Anterior cingulate cortex (tissue), 58 donors: ENCODE measurements around the gene TAF8.
A peak's percentile ranks its signal among the peaks of the same experiment; 100 is the strongest.
"Not testable (repeated sequence)": the region's sequence is repeated elsewhere in the genome, so short reads cannot be mapped to it uniquely, and the experiment has no call there.

Experiments used
- DNase-seq, 58 donors: peaks; one replicate each; lab custom pipeline; 2025; lab: John Stamatoyannopoulos, UW

TAF8 gene

GRCh38 chr6:42050297-42051267, at the start of gene TAF8:
TAF8 (plus strand) TSS chr6:42050524; CDS start chr6:42050542, 18 bp downstream.
- DNase-seq: peak; percentile 27 to 98 (median 92)

GRCh38 chr6:42001506-42001905, 48.8 kb upstream of the TAF8 start:
- no peak for DNase-seq

GRCh38 chr6:42003658-42004057, 46.7 kb upstream of the TAF8 start:
- DNase-seq: not testable (repeated sequence)

- peak in 1 of 58 donors; percentile 35 for DNase-seq
These were observed 42.8 kb upstream of the TAF8 start for GRCh38 chr6:42007286-42008137.

- not testable (repeated sequence) for DNase-seq
These were observed 42.2 kb upstream of the TAF8 start for GRCh38 chr6:42008138-42008528.

GRCh38 chr6:42009844-42010184, 40.5 kb upstream of the TAF8 start:
- DNase-seq: no peak

GRCh38 chr6:42010185-42010891, 40.0 kb upstream of the TAF8 start:
- no peak for DNase-seq

- no peak for DNase-seq
These were observed 39.4 kb upstream of the TAF8 start for GRCh38 chr6:42010909-42011308.

- no peak for DNase-seq
These were observed 37.7 kb upstream of the TAF8 start for GRCh38 chr6:42012501-42013133.

- DNase-seq: no peak
These were observed 37.2 kb upstream of the TAF8 start for GRCh38 chr6:42013134-42013516.

- no peak for DNase-seq
These were observed 33.2 kb upstream of the TAF8 start for GRCh38 chr6:42017021-42017643.

- DNase-seq: no peak
These were observed 29.4 kb upstream of the TAF8 start for GRCh38 chr6:42020967-42021366.

GRCh38 chr6:42021847-42022754, 28.2 kb upstream of the TAF8 start:
- no peak for DNase-seq

- no peak for DNase-seq
These were observed 27.5 kb upstream of the TAF8 start for GRCh38 chr6:42022755-42023384.

GRCh38 chr6:42025066-42025844, 25.1 kb upstream of the TAF8 start:
- DNase-seq: no peak

GRCh38 chr6:42025845-42026243, 24.5 kb upstream of the TAF8 start:
- no peak for DNase-seq

- DNase-seq: no peak
These were observed 23.8 kb upstream of the TAF8 start for GRCh38 chr6:42026540-42026939.
